Activated T-helper 17 cell treated with anti-CD3 and anti-CD28 coated beads, Interleukin-2, amount 50 U/mL, for 72 hours (primary cell): ENCODE data around the gene NXF2B. TPM values are rescaled to one million over a fixed set of nuclear protein-coding genes. Genes with fewer than 3 reads are reported as not detected.
"Not testable (repeated sequence)": the region's sequence is repeated elsewhere in the genome, so short reads cannot be mapped to it uniquely, and the experiment has no call there.

Experiments used
- ATAC-seq: fragments of 150-1000 bp; cut with Tn5 transposase; replicated peaks from 2 replicates; pipeline ENCODE4 v1.10.0; 2021; ENCODE audit warnings: mild to moderate bottlenecking, moderate library complexity
- H3K27ac Mint-ChIP-seq: one replicate; pipeline ENCODE4 v1.8.0; 2022; ENCODE audit warnings: mixed read lengths
- H3K27me3 Mint-ChIP-seq: one replicate; pipeline ENCODE4 v1.8.0; 2022; ENCODE audit warnings: mixed read lengths
- H3K36me3 Mint-ChIP-seq: one replicate; pipeline ENCODE4 v1.8.0; 2022; ENCODE audit warnings: low read depth, mild to moderate bottlenecking, mixed read lengths
- H3K4me1 Mint-ChIP-seq: one replicate; pipeline ENCODE4 v1.8.0; 2022; ENCODE audit warnings: mixed read lengths
- H3K4me3 Mint-ChIP-seq: one replicate; pipeline ENCODE4 v1.8.0; 2022; ENCODE audit warnings: mild to moderate bottlenecking, mixed read lengths
- H3K9me3 Mint-ChIP-seq: one replicate; pipeline ENCODE4 v1.8.0; 2022; ENCODE audit warnings: mixed read lengths
- total RNA-seq, 2 donors: library from RNA; stranded (reverse); gene quantifications; one replicate each; pipeline ENCODE4 v1.2.3, GENCODE V29; 2022

NXF2B gene, protein sequence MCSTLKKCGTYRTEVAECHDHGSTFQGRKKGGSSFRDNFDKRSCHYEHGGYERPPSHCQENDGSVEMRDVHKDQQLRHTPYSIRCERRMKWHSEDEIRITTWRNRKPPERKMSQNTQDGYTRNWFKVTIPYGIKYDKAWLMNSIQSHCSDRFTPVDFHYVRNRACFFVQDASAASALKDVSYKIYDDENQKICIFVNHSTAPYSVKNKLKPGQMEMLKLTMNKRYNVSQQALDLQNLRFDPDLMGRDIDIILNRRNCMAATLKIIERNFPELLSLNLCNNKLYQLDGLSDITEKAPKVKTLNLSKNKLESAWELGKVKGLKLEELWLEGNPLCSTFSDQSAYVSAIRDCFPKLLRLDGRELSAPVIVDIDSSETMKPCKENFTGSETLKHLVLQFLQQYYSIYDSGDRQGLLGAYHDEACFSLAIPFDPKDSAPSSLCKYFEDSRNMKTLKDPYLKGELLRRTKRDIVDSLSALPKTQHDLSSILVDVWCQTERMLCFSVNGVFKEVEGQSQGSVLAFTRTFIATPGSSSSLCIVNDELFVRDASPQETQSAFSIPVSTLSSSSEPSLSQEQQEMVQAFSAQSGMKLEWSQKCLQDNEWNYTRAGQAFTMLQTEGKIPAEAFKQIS
- total RNA-seq = not detected

- H3K36me3 Mint-ChIP-seq, H3K4me3 Mint-ChIP-seq, ATAC-seq, H3K27me3 Mint-ChIP-seq, H3K27ac Mint-ChIP-seq, H3K4me1 Mint-ChIP-seq, H3K9me3 Mint-ChIP-seq: not testable (repeated sequence)
These were observed at the start of gene NXF2B for GRCh38 chrX:102439908-102440307. Gene NXF2B (minus strand): TSS chrX:102440008. CDS start chrX:102380036, 59,972 bp downstream.

DNA sequence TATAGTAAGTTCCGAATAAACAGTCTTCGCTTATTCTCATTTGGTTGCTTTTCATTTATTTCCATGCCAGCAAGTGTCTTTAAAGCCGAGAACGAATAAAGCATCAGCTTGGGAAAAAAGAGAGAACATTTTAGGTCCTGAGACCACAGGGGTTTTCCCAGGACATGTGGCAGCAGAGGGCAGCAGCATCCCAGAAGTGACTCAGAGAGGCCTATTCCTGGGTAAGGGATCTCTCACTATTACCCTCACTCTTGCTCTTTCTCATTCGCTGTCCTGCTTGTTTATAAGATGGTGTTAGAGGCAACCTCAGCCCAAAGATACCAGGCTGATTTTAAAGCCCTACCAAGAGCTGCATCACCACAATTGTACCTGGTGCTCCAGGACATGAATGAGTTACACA lies 39.0 kb upstream of the NXF2B start:
- peak; percentile 43 for ATAC-seq
- not testable (repeated sequence) for H3K27ac Mint-ChIP-seq, H3K27me3 Mint-ChIP-seq, H3K4me1 Mint-ChIP-seq, H3K9me3 Mint-ChIP-seq, H3K4me3 Mint-ChIP-seq, H3K36me3 Mint-ChIP-seq

DNA sequence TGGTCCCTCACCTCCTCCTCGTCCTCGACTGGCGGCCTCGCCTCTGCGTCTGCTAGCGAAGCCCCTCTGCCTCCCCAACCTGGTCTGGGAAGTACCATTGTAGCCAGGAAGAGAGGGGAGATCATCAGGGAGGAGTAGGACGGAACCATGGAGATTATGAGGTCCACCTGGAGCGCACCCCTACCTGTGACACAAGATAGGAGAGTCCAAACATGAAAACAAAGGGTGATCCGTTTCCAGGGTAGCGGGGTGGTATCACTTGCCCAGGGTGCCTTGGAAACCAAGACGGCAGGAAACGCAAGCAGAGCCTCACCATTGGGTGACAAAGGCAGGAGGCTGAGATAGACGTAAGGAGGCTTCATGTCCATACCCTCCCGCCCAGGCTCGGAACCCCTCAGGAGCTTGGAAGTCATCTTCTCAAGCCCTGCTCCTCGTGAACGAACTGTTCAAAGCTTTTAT lies 32.0 kb upstream of the NXF2B start, which contains the start of gene TCP11X2:
TCP11X2 (minus strand) TSS at position 51 of the 459 bp plus-strand sequence.
- not testable (repeated sequence) for H3K9me3 Mint-ChIP-seq, ATAC-seq, H3K4me1 Mint-ChIP-seq, H3K27ac Mint-ChIP-seq, H3K4me3 Mint-ChIP-seq, H3K36me3 Mint-ChIP-seq, H3K27me3 Mint-ChIP-seq

DNA sequence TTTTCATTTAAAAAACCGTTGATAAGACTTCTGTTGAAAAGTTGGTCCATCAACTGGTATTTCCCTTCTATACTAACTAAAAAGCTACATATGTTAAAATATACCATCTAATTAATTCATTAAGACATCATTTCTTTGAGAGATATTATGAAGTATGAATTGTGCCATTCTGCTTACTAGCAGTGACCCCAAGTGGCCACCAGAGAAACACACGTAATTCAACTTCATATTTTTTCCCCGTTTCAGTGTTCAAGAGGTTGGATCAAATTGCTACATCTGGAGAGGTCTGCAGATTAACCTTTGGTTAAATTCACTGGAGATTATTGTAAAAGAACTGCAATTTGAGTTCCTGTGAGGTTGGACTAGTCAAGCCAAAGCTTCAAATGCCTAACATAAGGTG lies 30.4 kb upstream of the NXF2B start:
- not testable (repeated sequence) for H3K9me3 Mint-ChIP-seq, H3K4me3 Mint-ChIP-seq, H3K27ac Mint-ChIP-seq, H3K36me3 Mint-ChIP-seq, ATAC-seq, H3K4me1 Mint-ChIP-seq, H3K27me3 Mint-ChIP-seq

GRCh38 chrX:102458615-102459014 lies 18.8 kb upstream of the NXF2B start:
- H3K4me1 Mint-ChIP-seq, H3K27ac Mint-ChIP-seq, ATAC-seq, H3K27me3 Mint-ChIP-seq, H3K4me3 Mint-ChIP-seq, H3K9me3 Mint-ChIP-seq, H3K36me3 Mint-ChIP-seq: not testable (repeated sequence)

- not testable (repeated sequence) for H3K4me3 Mint-ChIP-seq, H3K9me3 Mint-ChIP-seq
These were observed 25.3 kb downstream of the NXF2B start for GRCh38 chrX:102414493-102414892.

GRCh38 chrX:102345916-102346315 lies 93.9 kb downstream of the NXF2B start:
- H3K4me1 Mint-ChIP-seq = no peaks in the 10 kb centered on the region
- no peak overlapping the region for H3K4me3 Mint-ChIP-seq
- H3K27ac Mint-ChIP-seq = no peak overlapping the region
- no peaks in the 10 kb centered on the region for H3K9me3 Mint-ChIP-seq
- H3K36me3 Mint-ChIP-seq = no peaks in the 10 kb centered on the region
- no peak for ATAC-seq
- no peaks in the 10 kb centered on the region for H3K27me3 Mint-ChIP-seq

More at GRCh38 chrX:102414493-102414892, 25.3 kb downstream of the NXF2B start:
- H3K27me3 Mint-ChIP-seq, H3K27ac Mint-ChIP-seq, ATAC-seq, H3K4me1 Mint-ChIP-seq, H3K36me3 Mint-ChIP-seq: not testable (repeated sequence)

DNA sequence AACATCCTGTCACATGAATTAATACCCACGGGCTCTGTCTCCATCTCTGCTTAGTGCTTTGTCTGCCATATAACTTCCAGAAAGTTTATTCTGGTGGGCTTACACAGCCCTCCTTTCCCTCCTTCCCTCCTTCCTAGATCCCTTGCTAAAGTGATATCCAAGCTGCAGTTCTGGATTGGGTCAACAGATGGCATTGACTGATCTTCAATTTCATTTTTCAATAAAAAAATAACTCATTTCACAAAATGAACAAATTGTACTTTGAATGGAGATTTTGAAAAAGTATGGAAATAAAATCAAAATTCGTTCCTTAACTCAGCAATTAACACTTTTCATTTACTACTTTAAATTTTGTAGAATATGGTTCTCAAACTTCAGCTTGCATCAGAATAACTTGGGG lies 97.9 kb downstream of the NXF2B start:
- Mint-ChIP-seq H3K27me3 (no peaks in the 10 kb centered on the region), H3K9me3 (no peaks in the 10 kb centered on the region), H3K4me3 (no peak overlapping the region), H3K4me1 (no peaks in the 10 kb centered on the region), H3K27ac (no peak overlapping the region), H3K36me3 (no peaks in the 10 kb centered on the region)
- ATAC-seq = no peak

- Mint-ChIP-seq H3K27ac (no peak overlapping the region), H3K9me3 (no peaks in the 10 kb centered on the region), H3K36me3 (no peaks in the 10 kb centered on the region), H3K27me3 (no peaks in the 10 kb centered on the region), H3K4me3 (no peak overlapping the region), H3K4me1 (no peaks in the 10 kb centered on the region)
- ATAC-seq = peak; percentile 38
These were observed 100.2 kb downstream of the NXF2B start for GRCh38 chrX:102339312-102340298.

GRCh38 chrX:102338162-102338561 lies 101.6 kb downstream of the NXF2B start:
- no peaks in the 10 kb centered on the region for H3K27me3 Mint-ChIP-seq
- H3K9me3 Mint-ChIP-seq = no peaks in the 10 kb centered on the region
- H3K4me1 Mint-ChIP-seq = no peaks in the 10 kb centered on the region
- no peaks in the 10 kb centered on the region for H3K36me3 Mint-ChIP-seq
- no peak for ATAC-seq
- H3K4me3 Mint-ChIP-seq = no peak overlapping the region
- no peak overlapping the region for H3K27ac Mint-ChIP-seq

Other genes with a start within 250 kb of the NXF2B start
- gene TCP11X1, start 224.7 kb downstream of the NXF2B start, total RNA-seq = not detected
- gene NXF2, start 192.8 kb downstream of the NXF2B start, total RNA-seq = not detected
- not detected for gene TCP11X2, start 31.8 kb upstream of the NXF2B start, total RNA-seq
- gene TMSB15A, start 76.7 kb upstream of the NXF2B start, total RNA-seq = under 1 TPM; 0.39 to 0.56 TPM
- gene ARMCX5, start 159.5 kb upstream of the NXF2B start, total RNA-seq = 1 to 10 TPM; 6.4 to 7.9 TPM
- gene GPRASP1, start 211.5 kb upstream of the NXF2B start, total RNA-seq = 1 to 10 TPM; 1.4 to 2.3 TPM